Lower lobe of right lung (tissue), 2 donors: ENCODE data around the gene POU2AF1. TPM values are rescaled to one million over a fixed set of nuclear protein-coding genes. Genes with fewer than 3 reads are reported as not detected.

Experiments
- ATAC-seq, 2 donors: fragments of 200-7000 bp; cut with Tn5 transposase; one replicate each; pipeline ENCODE4 v1.9.1; 2020 to 2022; ENCODE audit warnings: mild to moderate bottlenecking in 2 of 2, moderate library complexity in 2 of 2
- DNase-seq: peaks from one replicate; pipeline ENCODE4 v3.0.0-alpha.2; 2020
- H3K27ac ChIP-seq: fragments of 200-600 bp; one replicate; pipeline ENCODE4 v1.8.0; 2022
- H3K27me3 ChIP-seq: fragments of 200-600 bp; one replicate; pipeline ENCODE4 v1.8.0; 2022; ENCODE audit warnings: low read depth
- H3K36me3 ChIP-seq: fragments of 200-600 bp; one replicate; pipeline ENCODE4 v1.8.0; 2022; ENCODE audit warnings: mild to moderate bottlenecking
- H3K4me1 ChIP-seq: fragments of 200-600 bp; one replicate; pipeline ENCODE4 v1.8.0; 2022
- H3K4me3 ChIP-seq: fragments of 200-600 bp; one replicate; pipeline ENCODE4 v1.8.0; 2022; ENCODE audit warnings: mild to moderate bottlenecking
- H3K9me3 ChIP-seq: fragments of 200-600 bp; one replicate; pipeline ENCODE4 v1.8.0; 2022
- intact Hi-C: fragments of 100-400 bp; cut with DNase I; formaldehyde crosslinking; loops from one replicate; pipeline ENCODE4 v1.11.0; 2022
- total RNA-seq: library from RNA; stranded (reverse); fragmentation: NEBNext Ultra II Directional; extraction: Animal tissue kit (Norgen Biotek cat#: 25700); gene quantifications from one replicate; pipeline ENCODE4 v1.2.1, GENCODE V29; 2021
- TF ChIP-seq, protein P1 (sequence below): fragments of 200-600 bp; IDR thresholded peaks from one replicate; pipeline ENCODE4 v1.8.0; 2022; ENCODE audit warnings: antibody characterized with exemption, mild to moderate bottlenecking
- donor health status: DM: no; HTN: yes; CAD: no; lungs with severe emphysema.

The POU2AF1 gene
- total RNA-seq, 1 donor from 2014 or later = 3.4 TPM

DNA sequence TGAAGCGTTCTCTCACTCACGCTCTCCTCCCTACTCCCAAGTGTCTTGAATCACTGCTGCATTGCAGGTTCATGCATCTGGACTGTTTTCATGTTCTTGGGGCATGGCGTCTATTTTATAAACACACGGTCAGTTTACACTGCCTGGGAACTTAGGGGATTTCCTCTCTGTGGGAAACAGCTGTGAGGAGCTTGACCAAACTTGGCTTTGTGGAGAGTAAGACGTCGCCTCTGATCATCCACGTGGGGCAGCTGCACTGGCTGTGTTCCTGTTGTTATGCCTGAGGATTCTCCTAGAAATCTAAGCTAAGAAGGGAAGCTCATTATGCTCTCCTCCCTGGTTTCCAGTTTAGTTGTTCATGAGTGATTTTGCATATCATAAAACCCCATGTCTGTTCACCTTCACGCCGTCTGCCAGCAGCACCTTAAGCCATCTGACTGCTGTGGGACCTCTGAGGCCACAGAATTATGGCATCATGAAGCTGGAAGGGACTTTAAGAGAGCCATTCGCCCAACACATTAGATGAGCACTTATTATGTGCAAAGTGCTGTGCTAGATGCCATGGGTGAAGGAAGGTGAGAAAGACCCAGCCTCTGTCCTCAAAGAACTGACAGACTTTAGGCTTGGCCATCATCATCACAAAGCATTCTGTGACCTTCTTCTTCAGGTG is 38.8 kb upstream of the POU2AF1 start:
- Histone ChIP-seq H3K9me3 (no peaks in the 10 kb centered on the region), H3K36me3 (no peaks in the 10 kb centered on the region), H3K27ac (peak overlapping the region; percentile 48), H3K4me3 (no peak overlapping the region), H3K27me3 (no peaks in the 10 kb centered on the region), H3K4me1 (peaks cover 27% of the 10 kb centered on the region)
- DNase-seq (no peak), ATAC-seq (peak; percentile 68 to 70)
- TF ChIP-seq, protein P1, sequence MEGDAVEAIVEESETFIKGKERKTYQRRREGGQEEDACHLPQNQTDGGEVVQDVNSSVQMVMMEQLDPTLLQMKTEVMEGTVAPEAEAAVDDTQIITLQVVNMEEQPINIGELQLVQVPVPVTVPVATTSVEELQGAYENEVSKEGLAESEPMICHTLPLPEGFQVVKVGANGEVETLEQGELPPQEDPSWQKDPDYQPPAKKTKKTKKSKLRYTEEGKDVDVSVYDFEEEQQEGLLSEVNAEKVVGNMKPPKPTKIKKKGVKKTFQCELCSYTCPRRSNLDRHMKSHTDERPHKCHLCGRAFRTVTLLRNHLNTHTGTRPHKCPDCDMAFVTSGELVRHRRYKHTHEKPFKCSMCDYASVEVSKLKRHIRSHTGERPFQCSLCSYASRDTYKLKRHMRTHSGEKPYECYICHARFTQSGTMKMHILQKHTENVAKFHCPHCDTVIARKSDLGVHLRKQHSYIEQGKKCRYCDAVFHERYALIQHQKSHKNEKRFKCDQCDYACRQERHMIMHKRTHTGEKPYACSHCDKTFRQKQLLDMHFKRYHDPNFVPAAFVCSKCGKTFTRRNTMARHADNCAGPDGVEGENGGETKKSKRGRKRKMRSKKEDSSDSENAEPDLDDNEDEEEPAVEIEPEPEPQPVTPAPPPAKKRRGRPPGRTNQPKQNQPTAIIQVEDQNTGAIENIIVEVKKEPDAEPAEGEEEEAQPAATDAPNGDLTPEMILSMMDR = no peak
- intact Hi-C loops = no loop called here

DNA sequence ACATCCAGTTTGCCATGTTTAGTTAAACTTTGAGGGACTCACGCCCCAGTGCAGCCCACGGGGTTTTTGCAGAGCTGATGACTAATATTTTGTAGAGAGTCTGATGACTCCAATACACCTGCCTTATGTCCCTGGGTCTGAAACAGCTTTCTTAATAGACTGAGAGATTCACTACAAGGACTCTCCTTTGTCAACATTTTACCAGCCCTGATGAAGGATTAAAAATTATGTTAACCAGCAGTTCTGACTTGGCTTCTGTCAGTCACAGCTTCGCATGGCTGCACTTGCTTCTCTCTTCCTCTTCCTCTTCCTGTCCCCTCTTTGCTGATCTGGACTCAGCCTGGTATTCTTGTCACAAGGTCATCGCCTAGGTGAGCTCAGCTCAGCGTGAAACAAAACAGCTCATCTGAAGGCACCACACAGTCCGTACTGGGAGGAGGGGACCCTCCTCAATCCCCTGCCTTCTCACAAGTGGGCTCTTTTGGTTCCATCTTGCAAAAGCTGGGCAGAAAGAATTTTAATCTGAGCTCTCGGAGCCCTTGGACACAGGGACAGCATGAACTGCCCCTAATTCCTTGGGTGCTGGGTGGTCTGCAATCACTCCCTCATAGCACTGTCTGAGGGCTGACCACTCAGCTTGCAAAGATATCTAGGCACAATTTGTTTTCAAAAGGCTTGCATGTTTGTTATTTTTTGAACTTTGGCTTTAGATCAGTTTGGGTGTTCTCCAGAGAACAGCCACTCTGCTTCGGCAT is 38.1 kb upstream of the POU2AF1 start:
- Histone ChIP-seq H3K9me3 (no peaks in the 10 kb centered on the region), H3K4me1 (peaks cover 27% of the 10 kb centered on the region), H3K27ac (peak overlapping the region; percentile 48), H3K4me3 (no peak overlapping the region), H3K36me3 (no peaks in the 10 kb centered on the region), H3K27me3 (no peaks in the 10 kb centered on the region)
- ATAC-seq (no peak), DNase-seq (no peak)
- TF ChIP-seq, protein P1 = no peak
- intact Hi-C loops = no loop called here

DNA sequence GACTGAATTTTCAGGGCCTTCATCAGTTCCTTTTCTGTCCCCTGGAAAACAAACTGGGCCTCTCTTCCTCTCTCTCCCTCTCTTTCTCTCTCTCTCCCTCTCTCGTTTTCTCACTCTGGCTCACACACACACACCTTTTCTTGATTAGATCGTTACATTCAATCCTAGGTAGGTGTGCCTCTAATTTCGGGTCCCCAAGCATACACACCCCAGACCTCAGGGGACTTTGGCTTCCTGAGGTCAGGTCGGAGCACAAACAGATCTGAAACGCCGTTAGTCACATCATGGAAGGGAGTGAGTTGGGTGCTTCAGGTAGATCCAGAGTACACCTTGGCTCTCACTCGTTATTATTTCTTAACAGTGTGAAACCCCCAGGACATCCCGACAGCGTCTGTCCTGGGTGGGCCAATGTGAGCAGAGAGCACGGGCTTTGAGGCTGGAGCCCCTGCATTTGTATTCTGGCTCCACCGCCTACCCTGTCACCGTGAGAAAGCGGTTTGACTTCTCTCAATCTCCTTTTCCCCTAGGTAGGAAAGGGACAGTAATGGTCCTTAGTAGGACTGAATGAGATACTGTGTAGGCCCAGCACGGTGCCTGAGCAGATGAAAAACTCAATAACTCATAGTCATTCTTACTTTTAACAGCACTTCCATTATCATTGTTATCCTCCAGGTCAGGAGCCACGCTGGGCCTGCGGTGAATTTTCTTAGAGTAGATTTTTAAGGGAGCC is 37.3 kb upstream of the POU2AF1 start:
- H3K4me3 ChIP-seq = no peak overlapping the region
- peaks cover 27% of the 10 kb centered on the region for H3K4me1 ChIP-seq
- no peaks in the 10 kb centered on the region for H3K27me3 ChIP-seq
- no peaks in the 10 kb centered on the region for H3K9me3 ChIP-seq
- ATAC-seq = no peak
- H3K36me3 ChIP-seq = no peaks in the 10 kb centered on the region
- peak overlapping the region; percentile 48 for H3K27ac ChIP-seq
- TF ChIP-seq, protein P1 = no peak
- intact Hi-C loops = no loop called here
- no peak for DNase-seq

DNA sequence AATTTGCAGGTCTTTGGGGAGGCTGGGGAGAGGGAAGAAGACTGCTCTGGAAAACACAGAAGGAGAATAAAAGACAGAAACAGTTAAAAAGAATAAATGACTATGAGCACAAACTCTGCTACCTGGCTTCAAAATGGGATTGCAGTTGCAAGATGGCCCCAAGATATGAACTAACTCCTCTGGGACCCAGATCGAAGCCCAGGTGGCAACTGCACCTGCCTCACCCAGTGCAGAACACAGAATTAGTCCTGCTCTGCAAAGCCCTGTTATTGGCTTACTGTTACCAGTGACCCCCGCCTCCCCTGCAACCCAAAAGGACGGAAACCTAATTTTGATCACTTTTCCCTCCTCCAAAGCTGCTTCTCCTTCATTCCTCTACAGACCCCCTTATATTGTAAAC is 35.9 kb upstream of the POU2AF1 start:
- intact Hi-C loops = no loop called here
- DNase-seq (no peak), ATAC-seq (no peak)

DNA sequence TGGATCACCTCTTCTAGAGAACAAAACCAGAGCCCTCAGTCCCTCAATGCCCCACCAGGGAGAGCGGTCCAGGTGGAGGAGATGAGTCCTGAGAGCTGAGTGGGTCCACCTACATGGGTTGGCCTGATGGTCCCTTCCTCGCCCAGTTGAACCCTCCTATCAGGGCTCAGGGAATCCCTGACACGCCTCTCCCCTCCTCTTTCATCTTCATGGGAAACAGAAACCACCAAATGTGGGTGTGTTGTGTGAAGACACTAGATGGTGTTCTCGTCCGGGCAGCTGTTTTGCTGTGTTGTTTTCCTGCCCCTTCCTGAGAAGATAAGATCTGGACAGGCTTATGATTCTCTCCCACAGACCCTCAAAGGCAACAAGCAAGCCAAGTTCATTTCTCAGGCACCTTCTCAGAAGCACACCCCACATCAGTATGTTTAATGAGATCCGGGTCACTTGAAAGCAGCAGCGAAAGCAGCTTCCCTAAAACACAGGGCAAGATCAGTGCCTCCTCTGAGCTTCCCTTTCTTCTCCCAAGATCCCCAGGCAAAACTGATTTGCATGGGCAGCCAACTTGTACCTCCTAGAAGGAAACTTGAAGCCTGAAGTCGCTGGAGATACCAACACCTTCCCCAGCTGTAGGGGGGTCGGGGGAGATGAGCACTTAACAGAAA is 35.3 kb upstream of the POU2AF1 start:
- no peak overlapping the region for H3K4me3 ChIP-seq
- DNase-seq = no peak

More for the DNA sequence above, 35.9 kb upstream of the POU2AF1 start:
- H3K27ac ChIP-seq = no peak overlapping the region
- no peaks in the 10 kb centered on the region for H3K27me3 ChIP-seq
- H3K4me1 ChIP-seq = peaks cover 27% of the 10 kb centered on the region
- no peaks in the 10 kb centered on the region for H3K9me3 ChIP-seq
- no peaks in the 10 kb centered on the region for H3K36me3 ChIP-seq
- no peak overlapping the region for H3K4me3 ChIP-seq
- TF ChIP-seq, protein P1 = no peak

More for the DNA sequence above, 35.3 kb upstream of the POU2AF1 start:
- intact Hi-C loops = no loop called here
- Histone ChIP-seq H3K36me3 (no peaks in the 10 kb centered on the region), H3K27ac (no peak overlapping the region), H3K27me3 (no peaks in the 10 kb centered on the region), H3K4me1 (peaks cover 25% of the 10 kb centered on the region), H3K9me3 (no peaks in the 10 kb centered on the region)
- ATAC-seq = no peak
- TF ChIP-seq, protein P1 = no peak
